Stimulated activated CD4-positive, alpha-beta T cell treated with anti-CD3 and anti-CD28 coated beads, Interleukin-2, amount 100 ng/mL, for 4 hours (primary cell): ENCODE results near the gene WFDC5.
"Not testable (repeated sequence)": the region's sequence is repeated elsewhere in the genome, so short reads cannot be mapped to it uniquely, and the experiment has no call there.

Experiments
- DNase-seq: peaks from one replicate; pipeline ENCODE4 v3.0.0-alpha.2; 2020; ENCODE audit warnings: low read depth

The WFDC5 gene

GRCh38 chr20:45087814-45088213 lies 27.2 kb downstream of the WFDC5 start:
- no peak for DNase-seq

GRCh38 chr20:45087097-45087790 lies 27.7 kb downstream of the WFDC5 start:
- DNase-seq = no peak

GRCh38 chr20:45085867-45086266 lies 29.1 kb downstream of the WFDC5 start:
- DNase-seq = no peak

GRCh38 chr20:45085289-45085688 lies 29.7 kb downstream of the WFDC5 start:
- DNase-seq = no peak

- no peak for DNase-seq
Measured at GRCh38 chr20:45083127-45083526, 31.8 kb downstream of the WFDC5 start.

GRCh38 chr20:45082468-45082867 lies 32.5 kb downstream of the WFDC5 start:
- DNase-seq = no peak

GRCh38 chr20:45080867-45081624 lies 33.9 kb downstream of the WFDC5 start:
- no peak for DNase-seq

- no peak for DNase-seq
Measured at GRCh38 chr20:45077559-45077958, 37.4 kb downstream of the WFDC5 start.

GRCh38 chr20:45073221-45073620 lies 41.8 kb downstream of the WFDC5 start:
- no peak for DNase-seq

- no peak for DNase-seq
Measured at GRCh38 chr20:45072066-45072465, 42.9 kb downstream of the WFDC5 start.

- no peak for DNase-seq
Measured at GRCh38 chr20:45070932-45071632, 43.9 kb downstream of the WFDC5 start.

- no peak for DNase-seq
Measured at GRCh38 chr20:45069261-45069660, 45.7 kb downstream of the WFDC5 start.

GRCh38 chr20:45067558-45067957 lies 47.4 kb downstream of the WFDC5 start:
- DNase-seq = no peak

GRCh38 chr20:45067087-45067486 lies 47.9 kb downstream of the WFDC5 start:
- DNase-seq = no peak

- DNase-seq = no peak
Measured at GRCh38 chr20:45066372-45066771, 48.6 kb downstream of the WFDC5 start.

- no peak for DNase-seq
Measured at GRCh38 chr20:45064812-45065211, 50.2 kb downstream of the WFDC5 start.

- not testable (repeated sequence) for DNase-seq
Measured at GRCh38 chr20:45063107-45063506, 51.9 kb downstream of the WFDC5 start.

GRCh38 chr20:45061244-45061643 lies 53.7 kb downstream of the WFDC5 start:
- DNase-seq = no peak

GRCh38 chr20:45060294-45060693 lies 54.7 kb downstream of the WFDC5 start:
- DNase-seq = no peak
